Measurements from ENCODE around the gene ZNF407. TPM values are rescaled to one million over a fixed set of nuclear protein-coding genes. Genes with fewer than 3 reads are reported as not detected.

ZNF407 gene
- polyA plus RNA-seq, 1 experiment: 2.8 TPM

DNA sequence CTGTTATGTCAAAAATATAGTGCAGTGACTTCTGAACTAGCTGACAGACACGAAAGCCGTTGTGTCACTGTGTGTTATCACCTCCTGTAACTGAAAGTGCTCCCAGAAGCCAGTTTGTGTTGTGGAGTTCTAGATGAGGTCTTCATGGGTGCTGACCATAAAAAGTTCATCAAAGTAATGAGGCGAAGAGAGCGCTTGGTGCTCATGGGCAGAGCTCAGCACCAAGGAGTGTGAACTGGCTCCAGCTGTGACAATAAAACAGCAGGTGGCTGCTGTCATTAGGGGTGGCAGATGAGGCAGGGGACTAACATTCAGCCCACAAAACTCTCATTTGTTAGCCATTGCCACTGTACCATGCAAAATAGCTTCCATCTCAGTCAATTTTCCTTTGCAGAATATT is 151.1 kb downstream of the ZNF407 start:
- no peak for DNase-seq (ENCODE audit: low read depth)
- H3K27me3 ChIP-seq (ENCODE audit: control insufficient read depth, insufficient read depth, low read length): no peaks in the 10 kb centered on the region
- CTCF ChIA-PET: interaction anchor here (0.6 kb wide), 1 partner anchor 55 kb away, joined by 3 read pairs; no protein-coding TSS in a partner anchor

DNA sequence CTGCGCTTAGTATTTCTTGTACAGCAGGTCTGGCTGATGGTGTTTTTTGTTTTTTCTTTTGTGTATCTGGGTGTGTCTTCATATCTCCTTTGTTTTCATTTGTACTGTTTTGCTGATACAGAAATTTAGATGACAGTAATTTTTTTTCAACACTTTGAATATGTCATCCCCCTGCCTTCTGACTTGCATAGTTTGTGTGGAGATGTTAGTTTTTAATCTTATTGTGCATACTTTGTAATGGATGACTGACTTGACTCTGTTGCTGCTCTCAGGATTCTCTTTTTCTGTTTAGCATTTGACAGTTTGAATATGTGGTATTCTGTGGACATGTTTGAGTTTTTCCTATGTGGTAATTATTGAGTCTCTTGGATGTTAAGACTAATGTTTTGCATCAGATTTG is 161.3 kb downstream of the ZNF407 start:
- no peak for DNase-seq (ENCODE audit: low read depth)
- Histone ChIP-seq H3K4me3 (ENCODE audit: low read depth, low read length) (no peak overlapping the region), H3K36me3 (ENCODE audit: control insufficient read depth, insufficient read depth, low read length) (no peaks in the 10 kb centered on the region), H3K27me3 (ENCODE audit: control insufficient read depth, insufficient read depth, low read length) (no peaks in the 10 kb centered on the region)
- TF ChIP-seq, protein P1, sequence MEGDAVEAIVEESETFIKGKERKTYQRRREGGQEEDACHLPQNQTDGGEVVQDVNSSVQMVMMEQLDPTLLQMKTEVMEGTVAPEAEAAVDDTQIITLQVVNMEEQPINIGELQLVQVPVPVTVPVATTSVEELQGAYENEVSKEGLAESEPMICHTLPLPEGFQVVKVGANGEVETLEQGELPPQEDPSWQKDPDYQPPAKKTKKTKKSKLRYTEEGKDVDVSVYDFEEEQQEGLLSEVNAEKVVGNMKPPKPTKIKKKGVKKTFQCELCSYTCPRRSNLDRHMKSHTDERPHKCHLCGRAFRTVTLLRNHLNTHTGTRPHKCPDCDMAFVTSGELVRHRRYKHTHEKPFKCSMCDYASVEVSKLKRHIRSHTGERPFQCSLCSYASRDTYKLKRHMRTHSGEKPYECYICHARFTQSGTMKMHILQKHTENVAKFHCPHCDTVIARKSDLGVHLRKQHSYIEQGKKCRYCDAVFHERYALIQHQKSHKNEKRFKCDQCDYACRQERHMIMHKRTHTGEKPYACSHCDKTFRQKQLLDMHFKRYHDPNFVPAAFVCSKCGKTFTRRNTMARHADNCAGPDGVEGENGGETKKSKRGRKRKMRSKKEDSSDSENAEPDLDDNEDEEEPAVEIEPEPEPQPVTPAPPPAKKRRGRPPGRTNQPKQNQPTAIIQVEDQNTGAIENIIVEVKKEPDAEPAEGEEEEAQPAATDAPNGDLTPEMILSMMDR (IDR thresholded peaks at IDR 0.05; ENCODE audit: insufficient read depth, low read depth, low read length): no peak
- ChIA-PET POLR2A (no interaction called here), CTCF (no interaction called here)

More for the DNA sequence above, 151.1 kb downstream of the ZNF407 start:
- TF ChIP-seq, protein P1 (IDR thresholded peaks at IDR 0.05; ENCODE audit: insufficient read depth, low read depth, low read length): no peak
- Histone ChIP-seq H3K4me3 (ENCODE audit: low read depth, low read length) (no peak overlapping the region), H3K36me3 (ENCODE audit: control insufficient read depth, insufficient read depth, low read length) (no peaks in the 10 kb centered on the region)
- POLR2A ChIA-PET: no interaction called here

DNA sequence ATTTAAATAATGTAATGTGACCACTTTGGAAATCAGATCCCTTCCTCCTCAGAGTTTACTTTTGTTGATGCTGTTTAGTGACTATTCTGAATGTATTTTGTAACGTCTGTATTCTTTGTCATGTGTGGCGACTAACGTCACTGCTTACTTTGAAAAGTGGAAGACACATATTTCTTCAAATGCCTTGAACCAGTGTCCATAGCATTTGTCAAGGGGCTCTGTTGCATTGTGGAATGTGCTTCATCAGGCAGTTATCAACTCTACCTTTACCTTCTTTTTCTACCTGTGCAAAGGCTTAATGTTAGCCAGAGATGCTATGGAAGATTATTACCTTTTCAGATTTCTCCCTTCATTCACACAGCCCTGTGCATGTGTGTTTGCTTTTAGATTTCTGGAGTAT is 162.4 kb downstream of the ZNF407 start:
- CTCF ChIA-PET: no interaction called here
- no peaks in the 10 kb centered on the region for H3K27me3 ChIP-seq (ENCODE audit: control insufficient read depth, insufficient read depth, low read length)
- POLR2A ChIA-PET: no interaction called here
- DNase-seq (ENCODE audit: low read depth): no peak
- H3K4me3 ChIP-seq (ENCODE audit: low read depth, low read length): no peak overlapping the region
- H3K36me3 ChIP-seq (ENCODE audit: control insufficient read depth, insufficient read depth, low read length): no peaks in the 10 kb centered on the region
- TF ChIP-seq, protein P1 (IDR thresholded peaks at IDR 0.05; ENCODE audit: insufficient read depth, low read depth, low read length): no peak

DNA sequence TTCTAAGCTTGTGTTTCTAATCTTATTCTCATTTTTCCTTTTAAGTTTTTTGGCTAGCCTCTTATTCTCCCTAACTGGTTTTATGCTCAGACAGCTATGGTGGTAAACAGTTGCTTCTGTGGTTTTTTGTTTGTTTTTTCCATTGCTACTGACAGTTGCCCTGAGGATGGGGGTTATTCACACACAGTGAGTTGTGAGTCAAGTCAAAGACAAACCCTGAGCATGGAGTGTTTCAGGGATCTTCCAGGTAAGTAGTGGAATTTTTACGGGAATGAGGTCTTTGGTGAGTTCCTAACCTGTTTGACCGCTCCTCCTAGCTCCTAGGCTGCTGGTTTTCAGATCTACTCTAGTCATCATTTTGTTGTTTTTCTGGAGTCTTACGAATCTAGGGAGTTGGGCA is 162.8 kb downstream of the ZNF407 start:
- no peak overlapping the region for H3K4me3 ChIP-seq (ENCODE audit: low read depth, low read length)
- no peaks in the 10 kb centered on the region for H3K36me3 ChIP-seq (ENCODE audit: control insufficient read depth, insufficient read depth, low read length)
- TF ChIP-seq, protein P1 (IDR thresholded peaks at IDR 0.05; ENCODE audit: insufficient read depth, low read depth, low read length): no peak
- no peak for DNase-seq (ENCODE audit: low read depth)
- no peaks in the 10 kb centered on the region for H3K27me3 ChIP-seq (ENCODE audit: control insufficient read depth, insufficient read depth, low read length)
- ChIA-PET CTCF (interaction anchor here (0.5 kb wide), 1 partner anchor 52 kb away, joined by 3 read pairs; no protein-coding TSS in a partner anchor), POLR2A (no interaction called here)

DNA sequence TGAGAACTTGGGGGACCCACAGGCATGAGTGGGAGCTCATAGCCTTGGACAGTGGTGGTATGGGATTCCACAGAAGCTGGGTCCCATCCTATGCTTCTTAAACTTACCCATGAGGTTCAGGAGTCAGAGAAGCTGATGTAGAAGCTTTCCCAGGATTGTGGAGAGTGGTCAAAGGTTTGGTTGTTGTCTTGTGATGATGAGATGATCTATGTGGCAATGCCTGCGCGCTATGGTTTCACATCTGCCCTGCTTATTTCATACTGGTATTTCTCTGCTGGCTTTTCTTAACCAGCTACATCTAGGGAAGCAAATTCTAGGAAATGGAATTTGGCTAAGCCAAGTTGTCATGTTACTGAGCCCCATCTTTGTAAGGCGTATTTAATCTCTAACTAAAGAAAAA is 168.6 kb downstream of the ZNF407 start:
- Histone ChIP-seq H3K36me3 (ENCODE audit: control insufficient read depth, insufficient read depth, low read length) (no peaks in the 10 kb centered on the region), H3K4me3 (ENCODE audit: low read depth, low read length) (no peak overlapping the region), H3K27me3 (ENCODE audit: control insufficient read depth, insufficient read depth, low read length) (no peaks in the 10 kb centered on the region)
- CTCF ChIA-PET: no interaction called here
- TF ChIP-seq, protein P1 (IDR thresholded peaks at IDR 0.05; ENCODE audit: insufficient read depth, low read depth, low read length): no peak
- no peak for DNase-seq (ENCODE audit: low read depth)
- POLR2A ChIA-PET: no interaction called here
